Activated CD8-positive, alpha-beta memory T cell treated with anti-CD3 and anti-CD28 coated beads, Interleukin-2, amount 50 U/mL, for 48 hours (primary cell): ENCODE measurements around the gene SCRN1.

Source experiments
- DNase-seq: peaks from one replicate; pipeline ENCODE4 v3.0.0-alpha.2; 2020

SCRN1 gene, protein sequence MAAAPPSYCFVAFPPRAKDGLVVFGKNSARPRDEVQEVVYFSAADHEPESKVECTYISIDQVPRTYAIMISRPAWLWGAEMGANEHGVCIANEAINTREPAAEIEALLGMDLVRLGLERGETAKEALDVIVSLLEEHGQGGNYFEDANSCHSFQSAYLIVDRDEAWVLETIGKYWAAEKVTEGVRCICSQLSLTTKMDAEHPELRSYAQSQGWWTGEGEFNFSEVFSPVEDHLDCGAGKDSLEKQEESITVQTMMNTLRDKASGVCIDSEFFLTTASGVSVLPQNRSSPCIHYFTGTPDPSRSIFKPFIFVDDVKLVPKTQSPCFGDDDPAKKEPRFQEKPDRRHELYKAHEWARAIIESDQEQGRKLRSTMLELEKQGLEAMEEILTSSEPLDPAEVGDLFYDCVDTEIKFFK

GRCh38 chr7:29989257-29989995 lies at the start of gene SCRN1:
Gene SCRN1 (minus strand): TSS chr7:29989801. CDS start chr7:29969067, 20,734 bp downstream.
- DNase-seq = peak; percentile 64

DNA sequence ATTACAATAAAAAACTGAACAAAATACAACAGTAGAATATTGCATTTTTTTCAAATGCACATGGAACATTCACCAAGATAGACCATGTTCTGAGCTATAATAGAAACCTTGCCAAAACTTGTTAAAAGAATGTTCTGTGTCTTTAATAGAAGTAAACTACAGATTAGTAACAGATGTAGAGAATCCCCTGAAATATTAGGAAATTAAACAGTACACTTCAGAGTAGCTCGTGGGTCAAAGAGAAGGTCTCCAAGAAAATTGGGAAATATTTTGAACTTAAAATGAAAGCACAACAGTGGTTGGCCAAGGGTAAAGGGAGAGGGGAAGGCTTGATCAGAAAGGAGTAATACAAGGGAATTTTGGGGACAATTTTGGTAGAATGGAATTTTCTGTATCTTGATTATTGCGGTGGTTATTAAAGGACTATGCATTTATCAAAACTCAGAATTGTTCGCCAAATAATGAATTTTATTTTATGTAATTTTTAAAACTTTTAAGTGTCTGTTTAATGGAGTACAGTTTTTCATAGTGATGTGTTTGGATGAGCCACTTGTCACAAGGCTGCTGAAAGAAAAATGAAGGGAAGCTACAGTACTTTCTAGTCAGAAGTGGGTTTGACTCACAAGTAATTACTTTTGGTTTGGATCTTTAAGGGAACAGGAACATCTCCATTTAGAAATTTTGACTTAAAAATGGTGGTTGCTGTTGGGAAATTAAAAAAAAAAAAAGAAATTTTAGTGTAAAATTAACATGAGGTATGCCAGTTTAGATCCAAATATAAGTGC lies 48.8 kb upstream of the SCRN1 start:
- no peak for DNase-seq

DNA sequence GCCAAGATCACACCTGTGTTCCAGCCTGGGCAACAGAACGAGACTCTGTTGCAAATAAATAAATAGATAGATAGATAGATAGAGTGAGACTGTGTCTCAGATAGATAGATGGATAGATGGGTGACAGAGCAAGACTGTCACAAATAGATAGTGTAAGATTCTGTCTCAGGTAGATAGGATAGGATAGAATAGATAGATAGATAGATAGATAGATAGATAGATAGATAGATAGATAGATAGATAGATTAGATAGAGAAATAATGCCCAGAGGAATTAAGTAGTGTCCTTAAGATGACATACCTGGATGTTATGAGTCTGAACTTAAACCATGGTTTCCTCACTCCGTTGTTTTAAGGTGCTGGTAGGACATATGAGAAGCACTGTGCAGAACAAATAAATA lies 46.6 kb upstream of the SCRN1 start:
- DNase-seq = no peak

DNA sequence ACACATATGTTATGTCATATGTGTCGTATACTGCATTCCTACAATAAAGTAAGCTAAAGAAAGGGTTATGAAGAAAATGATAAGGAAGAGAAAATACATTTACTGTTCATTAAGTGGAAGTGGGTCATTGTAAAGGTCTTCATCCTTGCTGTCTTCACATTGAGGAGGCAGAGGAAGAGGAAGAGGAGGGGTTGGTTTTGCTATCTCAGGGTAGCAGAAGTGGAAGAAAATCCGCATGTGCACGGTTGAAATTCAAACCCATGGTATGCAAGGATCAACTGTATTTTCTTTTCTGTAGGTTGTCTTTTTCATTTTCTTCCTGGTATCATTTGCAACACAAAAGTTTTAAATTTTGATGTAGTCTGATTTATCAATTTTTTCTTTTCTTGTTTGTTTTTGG lies 44.9 kb upstream of the SCRN1 start:
- DNase-seq = no peak

- DNase-seq = no peak
Observed at GRCh38 chr7:30032310-30033125, 42.9 kb upstream of the SCRN1 start.

DNA sequence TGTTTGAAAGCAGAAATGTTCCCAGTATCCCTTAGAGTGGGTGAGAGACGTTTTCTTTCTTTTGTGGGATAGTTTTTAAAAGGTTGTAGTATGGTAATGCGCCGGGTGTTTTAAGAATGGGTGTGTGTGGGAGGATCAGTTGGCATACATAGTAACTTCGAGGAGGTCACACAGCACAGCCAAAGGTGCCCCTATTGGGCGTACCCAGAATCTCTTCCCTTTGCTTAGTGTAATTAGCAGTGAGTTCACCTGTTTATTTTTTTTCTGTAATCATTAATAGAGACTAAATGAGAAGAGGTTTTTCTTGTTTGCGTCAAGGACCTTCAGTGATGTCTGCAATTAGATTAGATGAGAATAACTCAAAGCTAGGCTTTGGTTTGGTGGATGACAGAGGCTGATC lies 40.1 kb upstream of the SCRN1 start:
- DNase-seq = no peak

DNA sequence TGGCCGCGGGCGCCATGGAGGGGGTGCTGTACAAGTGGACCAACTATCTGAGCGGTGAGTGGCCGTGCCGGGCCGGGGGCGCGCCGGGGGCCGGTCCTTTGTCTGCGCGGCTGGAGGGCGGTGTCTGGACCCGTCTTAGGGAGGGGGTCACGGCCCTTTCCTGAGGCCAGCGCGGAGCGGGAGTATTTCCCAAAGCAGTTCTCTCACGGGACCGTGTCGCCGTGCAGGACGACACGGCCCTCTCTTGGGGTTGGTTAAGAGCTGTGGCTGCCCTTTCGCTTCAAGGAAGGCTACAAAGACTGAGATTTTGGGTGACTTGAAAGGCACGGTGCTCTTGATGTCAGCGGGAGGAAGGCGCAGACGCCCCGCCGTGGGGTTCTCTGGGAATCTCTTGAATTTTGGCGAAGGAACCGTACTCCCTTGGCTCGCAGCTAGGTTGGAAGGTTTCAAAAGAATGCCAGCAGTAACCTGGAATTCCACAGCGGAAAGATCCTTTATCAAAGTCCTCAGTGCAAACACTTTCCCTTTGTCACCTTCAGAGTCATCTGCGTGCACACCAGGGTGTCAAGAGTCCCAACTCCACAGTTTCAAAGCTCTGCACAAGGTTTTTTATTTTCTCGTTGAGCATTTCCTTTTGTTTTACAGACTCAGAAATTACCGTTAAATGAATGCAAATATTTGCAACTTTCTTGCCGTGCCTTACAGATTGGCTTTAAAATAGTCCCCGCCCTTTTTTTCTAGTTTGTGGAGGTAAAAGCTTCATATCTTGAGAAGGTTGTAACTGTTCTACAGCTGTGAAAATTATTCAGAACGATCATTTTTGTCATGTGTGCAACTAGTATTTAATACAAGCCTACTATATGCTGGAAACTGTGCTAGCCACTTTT lies 39.4 kb upstream of the SCRN1 start:
- peak; percentile 73 for DNase-seq

- peak; percentile 97 for DNase-seq
Observed at GRCh38 chr7:30028216-30028748, 38.7 kb upstream of the SCRN1 start, which contains the start of gene PLEKHA8. Gene PLEKHA8 (plus strand): TSS chr7:30028412. CDS start chr7:30028763, 351 bp downstream.

DNA sequence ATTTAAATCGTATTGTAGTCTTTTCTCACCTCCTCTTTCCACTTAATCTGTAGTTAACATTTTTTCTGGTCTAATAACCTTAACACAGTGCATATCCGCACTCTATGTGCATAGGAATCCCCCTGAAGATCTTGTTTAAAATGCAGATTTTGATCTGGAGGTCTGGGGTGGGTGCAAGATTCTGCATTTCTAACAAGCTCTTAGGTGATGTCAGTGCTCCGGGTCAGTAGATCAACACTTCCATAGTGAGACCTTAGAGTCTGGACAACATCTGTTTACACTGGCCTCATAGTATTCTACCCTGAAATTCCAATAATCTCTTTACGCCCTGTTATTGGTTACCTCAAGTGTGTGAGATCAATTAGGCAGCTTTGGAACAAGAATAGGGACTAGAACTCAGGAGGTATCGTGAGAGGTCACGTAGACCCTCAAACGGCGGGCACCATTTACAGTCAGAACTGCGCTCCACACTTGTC lies 38.2 kb upstream of the SCRN1 start:
- DNase-seq = no peak

- no peak for DNase-seq
Observed at GRCh38 chr7:30027065-30027456, 37.5 kb upstream of the SCRN1 start.

- peak; percentile 90 for DNase-seq
Observed at GRCh38 chr7:30026229-30027064, 36.8 kb upstream of the SCRN1 start, which contains the start of gene FKBP14. Gene FKBP14 (minus strand): TSS chr7:30026702. CDS start chr7:30026508, 194 bp downstream.

DNA sequence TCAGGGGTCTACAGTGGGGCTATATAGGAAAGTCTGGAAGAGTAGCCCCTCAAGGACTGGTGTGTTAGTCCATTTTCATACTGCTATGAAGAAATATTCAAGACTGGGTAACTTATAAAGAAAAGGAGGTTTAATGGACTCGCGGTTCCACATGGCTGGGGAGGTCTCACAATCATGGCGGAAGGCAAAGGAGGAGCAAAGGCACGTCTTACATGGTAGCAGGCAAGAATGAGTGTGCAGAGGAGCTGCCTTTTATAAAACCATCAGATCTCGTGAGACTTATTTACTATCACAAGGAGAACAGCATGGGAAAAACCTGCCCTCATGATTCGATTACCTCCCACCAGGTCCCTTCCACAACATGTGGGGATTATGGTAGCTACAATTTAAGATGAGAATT lies 33.9 kb upstream of the SCRN1 start:
- DNase-seq = no peak

DNA sequence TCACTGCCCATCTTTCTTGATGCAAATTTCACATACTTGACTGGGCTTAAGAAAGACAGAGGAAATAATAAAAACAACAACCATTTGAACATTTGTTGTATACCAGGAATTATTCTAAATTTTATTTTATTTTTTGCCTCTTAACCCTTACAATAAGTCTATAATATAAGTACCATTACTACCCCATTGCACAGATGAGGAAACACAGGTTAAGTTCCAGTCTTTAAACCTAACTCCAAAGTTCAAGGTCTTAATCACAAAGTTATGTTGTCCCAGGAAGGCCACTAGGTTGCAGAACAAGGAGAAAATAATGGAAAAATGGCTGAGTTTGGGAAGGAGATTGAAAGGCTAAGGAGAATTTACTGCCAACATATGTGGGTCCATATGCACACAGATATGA lies 33.4 kb upstream of the SCRN1 start:
- no peak for DNase-seq

GRCh38 chr7:30020535-30020934 lies 30.9 kb upstream of the SCRN1 start:
- no peak for DNase-seq

DNA sequence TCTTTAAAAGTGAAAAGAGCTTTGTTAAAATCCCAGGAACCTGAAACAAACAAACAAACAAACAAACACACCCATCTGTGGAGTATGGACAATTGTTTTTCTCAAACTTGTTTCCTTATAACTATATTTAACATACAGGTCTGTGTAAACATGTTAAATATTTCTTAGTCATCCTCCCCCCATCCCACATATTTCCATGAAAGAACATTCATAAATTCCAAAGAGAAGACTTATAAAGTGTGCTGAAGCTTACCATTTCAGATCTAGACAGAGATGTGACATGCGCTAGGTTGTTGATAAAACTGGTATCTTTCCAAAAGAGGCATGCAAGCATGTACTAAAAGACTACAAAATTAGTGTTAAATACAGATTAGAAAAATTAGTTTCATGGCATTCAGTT lies 30.4 kb upstream of the SCRN1 start:
- DNase-seq = no peak

GRCh38 chr7:30019387-30019786 lies 29.8 kb upstream of the SCRN1 start:
- DNase-seq = no peak

DNA sequence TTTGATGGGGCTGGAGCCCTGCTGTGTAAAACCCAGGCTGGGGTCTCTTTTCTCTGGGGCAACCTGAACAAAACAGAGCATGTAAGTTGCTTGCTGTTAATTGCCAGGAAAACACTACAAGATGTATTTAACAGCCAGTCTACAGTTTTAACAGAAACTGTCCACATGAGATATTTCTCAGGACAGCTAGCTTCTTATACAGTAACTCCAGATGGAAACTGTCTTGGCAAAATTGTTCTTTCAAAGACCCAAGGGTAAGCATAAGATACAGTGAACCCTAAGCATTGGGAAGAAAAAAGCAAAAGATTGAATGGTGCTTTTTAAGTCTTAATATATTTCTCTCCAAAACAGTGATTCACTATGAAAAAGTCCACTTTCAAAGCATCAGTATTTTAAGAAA lies 28.9 kb upstream of the SCRN1 start:
- DNase-seq = no peak

DNA sequence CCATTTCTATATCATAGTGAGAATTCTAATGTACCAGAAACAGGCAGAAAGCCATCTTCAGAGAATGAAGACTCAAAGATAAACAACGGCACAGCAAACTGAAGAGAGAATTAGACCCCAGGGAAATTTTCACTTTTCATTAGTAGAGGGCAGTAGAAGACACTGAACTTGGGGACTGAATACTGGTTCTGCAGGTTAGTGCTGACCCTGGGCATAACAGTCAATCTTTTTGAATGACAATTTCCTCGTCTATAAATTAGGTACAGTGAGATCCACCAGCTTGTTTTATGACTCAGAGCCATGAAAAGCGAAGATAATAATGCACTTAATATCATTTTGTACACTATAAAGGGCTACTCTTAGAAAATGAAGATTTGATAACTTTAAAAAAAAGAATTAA lies 23.2 kb upstream of the SCRN1 start:
- DNase-seq = no peak

DNA sequence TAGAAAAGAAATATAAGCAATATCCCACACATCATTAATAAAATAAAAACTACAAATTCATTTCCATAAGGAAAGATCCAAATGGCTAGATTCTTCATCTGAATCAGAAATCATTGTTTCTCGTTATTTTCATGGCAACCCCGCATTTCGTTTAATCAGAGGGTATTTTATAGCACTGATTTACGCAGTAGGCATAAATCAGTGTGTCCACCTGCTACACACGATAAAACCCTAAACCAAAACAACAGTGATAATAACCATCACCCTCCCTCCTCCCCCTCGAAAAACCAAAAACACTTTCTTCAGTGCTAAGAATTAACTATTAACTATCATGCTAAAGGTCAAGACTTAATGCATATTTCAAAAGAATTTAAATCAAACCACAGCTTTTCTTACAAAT lies 20.4 kb upstream of the SCRN1 start:
- DNase-seq = no peak

GRCh38 chr7:30005464-30005863 lies 15.9 kb upstream of the SCRN1 start:
- DNase-seq = no peak
